GM04503 (cell line): Measurements from ENCODE around the gene IL1F10.

Experiments
- DNase-seq: peaks from one replicate; pipeline ENCODE4 v3.0.0-alpha.2; 2012; ENCODE audit warnings: low read depth

IL1F10 gene, protein sequence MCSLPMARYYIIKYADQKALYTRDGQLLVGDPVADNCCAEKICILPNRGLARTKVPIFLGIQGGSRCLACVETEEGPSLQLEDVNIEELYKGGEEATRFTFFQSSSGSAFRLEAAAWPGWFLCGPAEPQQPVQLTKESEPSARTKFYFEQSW

DNA sequence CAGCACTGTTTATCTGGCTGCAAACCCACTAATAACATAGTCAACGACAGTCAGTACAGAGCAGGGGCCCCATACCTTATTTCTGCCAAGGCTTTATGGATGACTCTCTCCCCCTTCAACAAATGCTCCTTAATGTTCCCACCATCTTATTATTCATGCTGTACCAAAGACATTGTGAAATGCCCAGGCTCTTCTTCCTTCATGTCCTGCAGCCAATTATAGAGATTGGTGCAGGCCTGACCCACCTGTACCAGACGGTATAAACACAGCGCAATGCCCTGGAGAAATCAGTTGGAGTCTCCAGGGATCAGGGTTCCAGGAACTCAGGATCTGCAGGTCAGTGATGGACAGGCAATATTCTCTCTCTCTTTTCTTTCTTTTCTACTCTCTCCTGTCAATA is at the start of gene IL1F10:
TSS of gene IL1F10 (plus strand) at position 290 of the 400 bp plus-strand sequence. CDS start 4,769 bp downstream, outside the sequence.
- DNase-seq = no peak

DNA sequence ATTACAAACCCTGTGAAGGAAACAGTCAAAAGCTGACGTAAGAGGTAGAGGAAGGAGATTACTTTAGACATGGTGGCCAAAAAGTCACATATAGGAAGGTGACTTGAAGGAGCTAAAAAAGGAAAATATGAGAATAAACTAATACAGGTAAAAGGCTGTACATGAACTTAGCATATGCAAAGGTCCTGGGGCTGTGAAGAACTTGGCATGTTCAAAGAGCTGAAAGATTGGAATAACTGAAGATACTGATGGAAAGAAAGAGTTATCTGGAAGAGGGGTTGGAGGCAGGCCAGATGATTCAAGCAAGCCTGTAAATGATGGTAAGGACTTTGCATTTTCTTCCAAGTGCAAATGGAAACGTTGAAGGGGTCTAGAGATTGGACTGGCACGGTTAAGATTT is 49.3 kb upstream of the IL1F10 start:
- DNase-seq = no peak

GRCh38 chr2:113021312-113021711 is 46.5 kb upstream of the IL1F10 start:
- DNase-seq = no peak

DNA sequence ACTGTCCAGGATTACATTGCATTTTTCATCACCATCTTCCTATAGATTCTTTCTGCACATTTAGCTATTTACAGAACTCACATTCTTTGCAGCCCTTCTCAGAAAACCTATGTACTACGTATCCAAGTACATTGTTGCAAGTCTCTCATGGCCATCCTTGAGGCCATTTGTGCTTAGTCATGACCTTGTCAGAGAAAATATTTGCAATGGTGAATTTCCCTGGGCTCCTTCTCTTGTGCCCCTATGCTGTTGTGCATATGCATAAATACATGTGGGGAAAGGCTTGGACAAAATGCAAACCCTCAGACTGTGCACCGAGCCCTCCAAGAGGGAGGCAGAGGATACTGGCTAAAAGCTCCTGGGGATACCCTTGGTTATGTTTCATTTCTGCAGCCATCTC is 43.0 kb upstream of the IL1F10 start:
- DNase-seq = no peak

GRCh38 chr2:113025737-113026136 is 42.0 kb upstream of the IL1F10 start:
- no peak for DNase-seq

DNA sequence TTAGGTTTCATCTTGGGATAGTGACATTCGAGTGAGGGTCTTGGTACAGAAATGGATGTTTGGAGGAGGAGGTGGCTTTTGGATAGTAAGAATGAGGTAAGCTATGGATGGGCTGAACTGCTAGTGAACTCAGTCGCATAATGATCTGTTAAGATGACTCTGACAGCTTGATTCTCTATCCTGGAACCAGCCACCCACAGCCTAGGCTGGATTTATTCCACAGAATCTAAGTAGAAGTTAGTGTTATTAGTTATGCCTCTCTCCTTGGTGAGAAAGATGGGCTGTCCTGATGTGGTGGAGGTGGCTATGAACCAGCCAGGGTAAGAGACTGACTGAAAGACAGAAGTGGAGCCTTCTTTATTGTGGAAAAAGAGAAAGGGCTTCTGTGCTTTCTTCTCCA is 40.1 kb upstream of the IL1F10 start:
- no peak for DNase-seq

DNA sequence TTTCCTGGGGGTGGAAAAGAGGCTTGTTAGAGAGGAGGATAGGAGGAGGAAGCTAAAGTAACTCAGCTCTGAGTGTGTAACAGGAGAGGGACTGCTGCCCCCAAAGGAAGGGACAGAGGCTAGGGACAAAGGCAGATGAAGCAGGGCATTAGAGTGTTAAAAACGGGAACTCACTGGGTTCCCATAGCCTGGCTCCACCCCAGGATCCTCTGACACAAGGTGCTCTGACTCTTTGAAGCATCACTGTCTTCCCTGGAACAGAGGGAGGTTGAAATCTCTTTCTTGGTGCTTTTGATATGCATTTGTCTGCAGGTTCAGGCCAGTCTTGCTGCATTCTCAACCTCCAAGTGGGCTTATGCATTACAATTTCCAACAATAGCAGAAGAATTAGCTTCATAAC is 39.7 kb upstream of the IL1F10 start:
- no peak for DNase-seq

GRCh38 chr2:113032737-113033136 is 35.0 kb upstream of the IL1F10 start:
- no peak for DNase-seq

DNA sequence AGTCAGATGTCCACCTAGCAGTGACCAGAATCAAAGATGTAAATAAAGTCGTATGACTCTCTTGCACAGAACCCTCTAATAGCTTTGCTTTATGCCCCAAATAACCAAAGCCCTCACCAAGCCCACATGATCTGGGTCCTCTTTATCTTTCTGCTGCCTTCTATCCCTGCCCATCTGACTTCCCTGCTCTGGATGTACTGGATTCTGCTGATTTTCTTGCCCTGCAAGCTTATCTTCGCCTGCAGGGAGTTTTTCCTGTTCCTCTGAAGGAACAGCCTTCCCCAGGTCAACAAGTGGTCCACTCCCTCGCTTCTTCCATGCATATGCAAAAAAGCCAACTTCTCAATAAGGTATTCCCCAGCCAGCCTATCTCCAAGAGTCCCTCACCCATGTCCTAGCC is 33.8 kb upstream of the IL1F10 start:
- DNase-seq = no peak

GRCh38 chr2:113036763-113037162 is 31.0 kb upstream of the IL1F10 start:
- no peak for DNase-seq

DNA sequence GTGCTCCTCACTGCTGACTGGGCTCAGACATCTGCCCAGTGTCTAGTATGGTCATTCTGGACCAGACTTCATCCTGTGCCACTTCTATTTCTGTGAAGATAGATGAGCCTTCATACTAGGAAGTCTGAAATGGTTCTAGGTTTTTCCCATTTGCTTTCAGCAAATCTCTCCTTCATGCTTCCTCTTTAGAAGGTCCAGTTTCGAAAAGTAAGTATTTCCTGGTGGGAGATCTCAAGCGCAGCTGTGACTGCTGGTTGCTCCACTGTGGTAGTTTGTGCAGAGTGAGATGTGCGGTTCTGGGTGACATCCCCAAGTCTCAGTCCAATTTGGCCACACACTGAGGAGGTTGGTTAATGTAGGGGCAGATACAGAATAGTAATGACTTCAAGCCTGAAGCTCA is 29.5 kb upstream of the IL1F10 start:
- no peak for DNase-seq

DNA sequence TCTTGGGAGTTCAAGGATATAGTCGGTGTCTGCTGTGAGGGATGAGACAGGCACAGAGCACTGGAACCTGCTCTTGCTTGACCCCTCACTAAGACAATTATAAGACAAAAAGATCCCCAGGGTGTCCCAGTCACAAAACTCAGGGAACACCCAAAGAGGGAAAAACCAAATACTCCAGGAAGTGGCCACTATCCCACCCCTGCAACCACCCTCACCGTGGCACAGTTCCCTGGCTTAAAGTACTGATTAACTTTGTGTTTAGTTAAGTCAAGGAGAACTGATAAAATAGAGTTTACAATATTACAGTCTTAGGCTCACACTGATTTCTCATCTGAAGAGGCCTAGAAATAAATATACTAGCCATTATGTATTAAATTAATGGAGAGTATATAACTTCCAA is 28.6 kb upstream of the IL1F10 start:
- no peak for DNase-seq

DNA sequence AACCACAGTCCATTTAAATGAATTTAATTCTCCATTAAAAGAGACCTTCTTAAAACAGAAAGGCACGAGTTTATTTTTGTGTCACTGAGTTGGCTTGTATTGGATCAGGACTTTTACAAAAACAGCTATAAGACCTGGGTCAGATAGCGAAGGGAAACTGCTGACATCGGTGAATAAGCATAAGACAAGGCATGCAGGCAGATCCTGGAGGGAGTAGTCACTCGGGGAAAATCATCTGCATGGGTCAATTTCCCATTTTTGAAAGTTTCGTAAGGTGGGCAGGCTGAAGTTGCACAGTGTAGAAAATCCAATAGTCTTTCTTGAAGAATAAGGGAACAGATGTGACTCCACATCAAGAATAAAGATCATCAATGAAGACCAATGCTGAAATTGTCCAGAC is 28.1 kb upstream of the IL1F10 start:
- DNase-seq = no peak

GRCh38 chr2:113041871-113042270 is 25.9 kb upstream of the IL1F10 start:
- DNase-seq = no peak

- no peak for DNase-seq
Measured at GRCh38 chr2:113046465-113046864, 21.3 kb upstream of the IL1F10 start.

GRCh38 chr2:113050921-113051895 is 16.6 kb upstream of the IL1F10 start:
- DNase-seq = no peak

DNA sequence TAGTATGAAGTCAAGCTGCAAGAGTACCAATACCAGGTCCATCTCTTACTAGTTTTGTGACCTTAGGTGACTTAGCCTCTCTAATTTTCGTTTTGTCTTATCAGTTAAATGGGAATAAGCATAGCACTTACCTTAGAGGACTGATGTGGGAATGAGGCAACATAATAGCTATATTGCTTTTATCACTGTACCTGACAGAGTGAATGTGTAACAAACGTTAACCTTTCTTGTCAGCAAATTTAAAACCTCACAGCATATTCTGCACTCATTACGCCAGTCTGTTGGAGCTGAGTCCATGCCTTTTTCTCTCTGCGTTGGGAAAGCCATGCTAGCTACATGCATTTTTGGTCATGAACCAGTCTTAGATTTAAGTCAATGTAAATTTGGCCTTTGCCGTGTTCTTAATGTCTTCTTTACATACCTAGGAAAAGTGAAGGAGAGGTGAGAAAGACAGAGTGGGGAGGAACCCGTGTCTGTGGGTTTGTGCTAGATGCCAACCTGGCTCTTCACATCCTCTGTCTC is 15.3 kb upstream of the IL1F10 start, which contains the start of gene IL36B:
TSS of gene IL36B (minus strand) at position 472 of the 522 bp plus-strand sequence.
- DNase-seq = no peak

GRCh38 chr2:113053666-113054065 is 14.1 kb upstream of the IL1F10 start:
- DNase-seq = no peak

- no peak for DNase-seq
Measured at GRCh38 chr2:113054066-113054465, 13.7 kb upstream of the IL1F10 start.

DNA sequence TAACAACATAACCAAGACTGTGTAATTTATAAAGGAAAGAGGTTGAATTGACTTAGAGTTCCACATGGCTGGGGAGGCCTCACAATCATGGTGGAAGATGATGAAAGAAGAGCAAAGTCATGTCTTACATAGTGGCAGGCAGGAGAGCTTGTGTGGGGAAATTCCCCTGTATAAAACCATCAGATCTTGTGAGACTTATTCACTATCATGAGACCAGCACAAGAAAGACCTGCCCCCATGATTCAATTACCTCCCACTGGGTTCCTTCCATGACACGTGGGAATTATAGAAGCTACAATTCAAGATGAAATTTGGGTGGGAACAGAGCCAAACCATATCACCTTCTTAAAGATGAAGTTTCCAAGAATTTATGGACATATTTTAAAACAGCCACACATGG is 11.2 kb upstream of the IL1F10 start:
- DNase-seq = no peak

DNA sequence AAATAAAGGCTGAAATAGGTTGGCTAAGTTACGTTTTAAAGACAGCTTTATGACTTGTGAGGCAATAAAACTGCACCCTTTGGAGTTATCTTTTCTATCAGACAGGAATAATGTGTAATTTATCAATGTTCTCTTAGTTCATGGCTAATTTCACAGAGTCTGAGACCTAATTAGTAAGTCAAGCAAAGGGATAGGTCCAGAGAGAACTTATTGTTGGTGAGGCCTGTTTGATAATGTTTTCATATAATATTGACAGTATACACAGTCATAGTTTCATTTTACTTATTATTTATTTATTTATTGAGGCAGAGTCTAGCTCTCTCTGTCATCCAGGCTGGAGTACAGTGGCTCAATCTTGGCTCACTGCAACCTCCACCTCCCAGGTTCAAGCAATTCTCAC is 10.7 kb upstream of the IL1F10 start:
- no peak for DNase-seq

DNA sequence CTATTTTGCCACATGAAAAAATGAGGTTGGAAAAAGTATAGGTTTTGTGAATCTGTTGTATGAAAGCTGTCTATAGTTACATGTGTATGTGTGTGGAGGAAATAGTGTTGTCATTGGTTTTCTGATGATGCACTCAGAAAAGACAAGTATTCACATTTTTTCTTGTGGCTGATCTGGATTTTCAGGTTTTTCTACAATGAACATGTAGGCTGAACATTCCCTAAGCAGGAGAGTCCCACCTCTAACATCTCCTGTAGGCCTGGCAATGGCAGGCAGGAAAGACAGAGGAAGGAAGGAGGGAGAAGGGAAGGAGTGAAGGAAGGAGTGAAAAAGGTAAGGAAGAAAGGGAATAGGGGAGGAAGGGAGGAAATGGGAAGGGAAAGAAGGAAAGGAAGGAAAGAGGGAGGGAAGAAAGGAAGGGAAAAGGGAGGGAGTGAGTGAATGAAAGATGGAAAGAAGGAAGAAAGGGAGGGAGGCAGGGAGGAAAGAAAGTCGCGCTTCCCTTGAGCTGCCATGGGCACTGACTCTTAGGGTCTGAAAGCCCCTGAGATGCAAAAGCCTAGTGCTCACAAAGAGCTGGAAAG is 9.3 kb upstream of the IL1F10 start:
- no peak for DNase-seq
